Measurements from ENCODE around the gene PRR13. TPM values are rescaled to one million over a fixed set of nuclear protein-coding genes. Genes with fewer than 3 reads are reported as not detected.
A peak's percentile ranks its signal among the peaks of the same experiment; 100 is the strongest.

The PRR13 gene
- total and polyA plus RNA-seq, 2 of the 13 experiments (the other 11 are each of a cell fraction or from before 2014, with no cell fraction given), result 65.0 to 102 TPM

DNA sequence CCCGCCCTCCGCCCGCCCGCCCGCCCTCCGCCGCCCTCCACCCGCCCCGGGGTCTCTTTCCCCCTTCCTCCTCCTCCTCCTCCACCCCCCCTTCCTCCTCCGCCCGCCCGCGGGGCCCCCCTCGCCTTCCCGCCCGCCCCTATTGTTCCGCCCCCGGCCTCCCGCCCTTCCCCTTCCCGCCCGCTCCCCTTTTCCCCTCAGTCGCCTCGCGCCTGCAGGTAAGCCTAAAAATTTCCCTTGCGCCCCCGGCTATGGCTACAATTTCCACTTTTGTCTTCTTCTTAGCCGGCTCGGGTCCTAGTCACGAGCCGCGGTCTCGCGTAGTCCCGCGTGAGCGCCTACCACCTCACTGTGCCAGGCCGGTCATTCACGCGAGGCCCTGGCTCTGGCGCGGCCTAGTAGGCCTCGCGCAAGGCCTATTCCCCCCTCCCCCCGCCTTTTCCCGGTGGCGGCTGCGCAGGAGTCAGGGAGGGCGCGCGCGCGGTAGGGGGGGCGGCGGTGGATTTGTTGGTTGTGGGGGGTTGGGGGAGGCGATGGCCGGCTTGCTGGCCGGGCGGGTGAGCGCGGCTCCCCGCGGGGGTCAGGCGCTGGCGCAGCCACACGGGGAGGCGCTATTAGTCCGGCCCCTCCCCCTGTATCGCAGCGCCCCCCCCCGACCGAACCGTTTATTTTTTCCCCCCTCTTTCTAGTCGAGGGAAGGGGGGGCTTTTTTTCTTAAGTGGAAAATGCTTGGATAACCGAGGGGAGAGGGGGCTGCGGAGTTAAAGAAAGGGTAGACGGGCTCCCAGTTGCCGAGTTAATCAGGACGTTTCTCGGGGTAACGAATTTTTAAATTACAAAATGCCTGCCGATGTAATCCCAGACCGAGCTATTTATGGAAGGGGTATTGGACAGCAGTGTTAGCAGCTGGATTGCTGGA lies 10.9 kb downstream of the PRR13 start (continued):
- TF ChIP-seq, protein P1, sequence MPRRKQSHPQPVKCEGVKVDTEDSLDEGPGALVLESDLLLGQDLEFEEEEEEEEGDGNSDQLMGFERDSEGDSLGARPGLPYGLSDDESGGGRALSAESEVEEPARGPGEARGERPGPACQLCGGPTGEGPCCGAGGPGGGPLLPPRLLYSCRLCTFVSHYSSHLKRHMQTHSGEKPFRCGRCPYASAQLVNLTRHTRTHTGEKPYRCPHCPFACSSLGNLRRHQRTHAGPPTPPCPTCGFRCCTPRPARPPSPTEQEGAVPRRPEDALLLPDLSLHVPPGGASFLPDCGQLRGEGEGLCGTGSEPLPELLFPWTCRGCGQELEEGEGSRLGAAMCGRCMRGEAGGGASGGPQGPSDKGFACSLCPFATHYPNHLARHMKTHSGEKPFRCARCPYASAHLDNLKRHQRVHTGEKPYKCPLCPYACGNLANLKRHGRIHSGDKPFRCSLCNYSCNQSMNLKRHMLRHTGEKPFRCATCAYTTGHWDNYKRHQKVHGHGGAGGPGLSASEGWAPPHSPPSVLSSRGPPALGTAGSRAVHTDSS (CRISPR knock-in tag; conservative IDR thresholded peaks at IDR 0.05), result no peak
- TF ChIP-seq SNAPC2 (CRISPR knock-in tag; IDR thresholded peaks at IDR 0.05), result no peak
- TF ChIP-seq ZNF441 (CRISPR knock-in tag; IDR thresholded peaks at IDR 0.05; ENCODE audit: borderline replicate concordance), result peak; percentile 41; the same call in 1 of the 2 replicates
- no peak for TF ChIP-seq MEF2D (CRISPR knock-in tag; IDR thresholded peaks at IDR 0.05)
- no peak for TF ChIP-seq ZFYVE20 (CRISPR knock-in tag; IDR thresholded peaks at IDR 0.05; ENCODE audit: borderline replicate concordance, low read depth)
- TF ChIP-seq SSRP1 (CRISPR knock-in tag; IDR thresholded peaks at IDR 0.05), result no peak
- TF ChIP-seq, protein P2, sequence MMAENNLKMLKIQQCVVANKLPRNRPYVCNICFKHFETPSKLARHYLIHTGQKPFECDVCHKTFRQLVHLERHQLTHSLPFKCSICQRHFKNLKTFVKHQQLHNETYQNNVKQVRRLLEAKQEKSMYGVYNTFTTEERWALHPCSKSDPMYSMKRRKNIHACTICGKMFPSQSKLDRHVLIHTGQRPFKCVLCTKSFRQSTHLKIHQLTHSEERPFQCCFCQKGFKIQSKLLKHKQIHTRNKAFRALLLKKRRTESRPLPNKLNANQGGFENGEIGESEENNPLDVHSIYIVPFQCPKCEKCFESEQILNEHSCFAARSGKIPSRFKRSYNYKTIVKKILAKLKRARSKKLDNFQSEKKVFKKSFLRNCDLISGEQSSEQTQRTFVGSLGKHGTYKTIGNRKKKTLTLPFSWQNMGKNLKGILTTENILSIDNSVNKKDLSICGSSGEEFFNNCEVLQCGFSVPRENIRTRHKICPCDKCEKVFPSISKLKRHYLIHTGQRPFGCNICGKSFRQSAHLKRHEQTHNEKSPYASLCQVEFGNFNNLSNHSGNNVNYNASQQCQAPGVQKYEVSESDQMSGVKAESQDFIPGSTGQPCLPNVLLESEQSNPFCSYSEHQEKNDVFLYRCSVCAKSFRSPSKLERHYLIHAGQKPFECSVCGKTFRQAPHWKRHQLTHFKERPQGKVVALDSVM (CRISPR knock-in tag; IDR thresholded peaks at IDR 0.05), result no peak
- TF ChIP-seq REL (CRISPR knock-in tag; conservative IDR thresholded peaks at IDR 0.05), result 0 out of 2 replicates have a peak, but pooled peaks have one; percentile 36
- peak; percentile 19; the same call in 1 of the 2 replicates for TF ChIP-seq ZNF782 (CRISPR knock-in tag; IDR thresholded peaks at IDR 0.05; ENCODE audit: borderline replicate concordance)
- TF ChIP-seq ZFP41 (CRISPR knock-in tag; IDR thresholded peaks at IDR 0.05; ENCODE audit: borderline replicate concordance), result no peak
- no peak for TF ChIP-seq ZNF761 (CRISPR knock-in tag; conservative IDR thresholded peaks at IDR 0.05)
- TF ChIP-seq, protein P3, sequence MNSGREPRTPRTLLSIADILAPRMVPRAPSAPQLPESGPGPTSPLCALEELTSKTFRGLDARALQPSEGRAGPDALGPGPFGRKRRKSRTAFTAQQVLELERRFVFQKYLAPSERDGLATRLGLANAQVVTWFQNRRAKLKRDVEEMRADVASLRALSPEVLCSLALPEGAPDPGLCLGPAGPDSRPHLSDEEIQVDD (CRISPR knock-in tag; IDR thresholded peaks at IDR 0.05; ENCODE audit: borderline replicate concordance), result no peak
- TF ChIP-seq, protein P4, sequence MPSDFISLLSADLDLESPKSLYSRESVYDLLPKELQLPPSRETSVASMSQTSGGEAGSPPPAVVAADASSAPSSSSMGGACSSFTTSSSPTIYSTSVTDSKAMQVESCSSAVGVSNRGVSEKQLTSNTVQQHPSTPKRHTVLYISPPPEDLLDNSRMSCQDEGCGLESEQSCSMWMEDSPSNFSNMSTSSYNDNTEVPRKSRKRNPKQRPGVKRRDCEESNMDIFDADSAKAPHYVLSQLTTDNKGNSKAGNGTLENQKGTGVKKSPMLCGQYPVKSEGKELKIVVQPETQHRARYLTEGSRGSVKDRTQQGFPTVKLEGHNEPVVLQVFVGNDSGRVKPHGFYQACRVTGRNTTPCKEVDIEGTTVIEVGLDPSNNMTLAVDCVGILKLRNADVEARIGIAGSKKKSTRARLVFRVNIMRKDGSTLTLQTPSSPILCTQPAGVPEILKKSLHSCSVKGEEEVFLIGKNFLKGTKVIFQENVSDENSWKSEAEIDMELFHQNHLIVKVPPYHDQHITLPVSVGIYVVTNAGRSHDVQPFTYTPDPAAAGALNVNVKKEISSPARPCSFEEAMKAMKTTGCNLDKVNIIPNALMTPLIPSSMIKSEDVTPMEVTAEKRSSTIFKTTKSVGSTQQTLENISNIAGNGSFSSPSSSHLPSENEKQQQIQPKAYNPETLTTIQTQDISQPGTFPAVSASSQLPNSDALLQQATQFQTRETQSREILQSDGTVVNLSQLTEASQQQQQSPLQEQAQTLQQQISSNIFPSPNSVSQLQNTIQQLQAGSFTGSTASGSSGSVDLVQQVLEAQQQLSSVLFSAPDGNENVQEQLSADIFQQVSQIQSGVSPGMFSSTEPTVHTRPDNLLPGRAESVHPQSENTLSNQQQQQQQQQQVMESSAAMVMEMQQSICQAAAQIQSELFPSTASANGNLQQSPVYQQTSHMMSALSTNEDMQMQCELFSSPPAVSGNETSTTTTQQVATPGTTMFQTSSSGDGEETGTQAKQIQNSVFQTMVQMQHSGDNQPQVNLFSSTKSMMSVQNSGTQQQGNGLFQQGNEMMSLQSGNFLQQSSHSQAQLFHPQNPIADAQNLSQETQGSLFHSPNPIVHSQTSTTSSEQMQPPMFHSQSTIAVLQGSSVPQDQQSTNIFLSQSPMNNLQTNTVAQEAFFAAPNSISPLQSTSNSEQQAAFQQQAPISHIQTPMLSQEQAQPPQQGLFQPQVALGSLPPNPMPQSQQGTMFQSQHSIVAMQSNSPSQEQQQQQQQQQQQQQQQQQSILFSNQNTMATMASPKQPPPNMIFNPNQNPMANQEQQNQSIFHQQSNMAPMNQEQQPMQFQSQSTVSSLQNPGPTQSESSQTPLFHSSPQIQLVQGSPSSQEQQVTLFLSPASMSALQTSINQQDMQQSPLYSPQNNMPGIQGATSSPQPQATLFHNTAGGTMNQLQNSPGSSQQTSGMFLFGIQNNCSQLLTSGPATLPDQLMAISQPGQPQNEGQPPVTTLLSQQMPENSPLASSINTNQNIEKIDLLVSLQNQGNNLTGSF (CRISPR knock-in tag; IDR thresholded peaks at IDR 0.05), result peak; percentile 81

Data from HepG2 (cell line).